22Rv1 (cell line): ENCODE data around the gene POLN.

Experiments used
- CTCF ChIP-seq: fragments of 450-650 bp; IDR thresholded peaks from 2 replicates; pipeline ENCODE4 v1.5.1; 2017; ENCODE audit warnings: mild to moderate bottlenecking
- ZFX ChIP-seq: fragments of 450-650 bp; IDR thresholded peaks from 2 replicates; pipeline ENCODE4 v1.6.1; 2017; ENCODE audit warnings: antibody characterized with exemption, borderline replicate concordance

GRCh38 chr4:2155246-2155645 lies 86.7 kb downstream of the POLN start:
- TF ChIP-seq CTCF (no peak), ZFX (no peak)
